Spleen (tissue), 11 donors: ENCODE measurements around the gene PRSS38. TPM values are rescaled to one million over a fixed set of nuclear protein-coding genes. Genes with fewer than 3 reads are reported as not detected.

Experiments used
- DNase-seq: peaks from one replicate; pipeline ENCODE4 v3.0.0-alpha.2; 2020
- H3K27ac ChIP-seq, 8 donors: fragments of 200-600 bp; sonication (generic) in 7 of 8; 1 replicate in 4 of 8; 2 replicates in 4 of 8; pipeline versions ENCODE4 v1.5.0 to v1.8.0; 2016 to 2021; ENCODE audit warnings: inconsistent platforms in 4 of 8, mild to moderate bottlenecking in 4 of 8, moderate library complexity in 1 of 8
- H3K27me3 ChIP-seq, 7 donors: fragments of 200-600 bp; sonication (generic) in 6 of 7; replicated peaks in 1 of 7; 1 replicate in 4 of 7; 2 replicates in 3 of 7; pipeline versions ENCODE4 v1.5.0 to v1.8.0; 2016 to 2021; ENCODE audit warnings: inconsistent platforms in 3 of 7, mild to moderate bottlenecking in 1 of 7
- H3K36me3 ChIP-seq, 6 donors: fragments of 200-600 bp; sonication (generic) in 5 of 6; 1 replicate in 4 of 6; 2 replicates in 2 of 6; pipeline versions ENCODE4 v1.5.0 to v1.8.0; 2016 to 2021; ENCODE audit warnings: inconsistent platforms in 2 of 6
- H3K4me1 ChIP-seq, 6 donors: fragments of 200-600 bp; sonication (generic) in 5 of 6; 1 replicate in 3 of 6; 2 replicates in 3 of 6; pipeline versions ENCODE4 v1.5.0 to v1.8.0; 2016 to 2021; ENCODE audit warnings: inconsistent platforms in 3 of 6
- H3K4me3 ChIP-seq, 8 donors: fragments of 200-600 bp; sonication (generic) in 7 of 8; 1 replicate in 4 of 8; 2 replicates in 4 of 8; pipeline versions ENCODE4 v1.5.0 to v1.8.0; 2016 to 2021; ENCODE audit warnings: inconsistent platforms in 4 of 8, mild to moderate bottlenecking in 4 of 8, moderate library complexity in 2 of 8
- H3K9me3 ChIP-seq, 8 donors: fragments of 200-600 bp; sonication (generic) in 7 of 8; 1 replicate in 4 of 8; 2 replicates in 4 of 8; pipeline versions ENCODE4 v1.5.0 to v1.8.0; 2016 to 2021; ENCODE audit warnings: inconsistent platforms in 4 of 8
- CTCF ChIP-seq, 11 experiments: fragments of 200-600 bp in 7 of 11; fragments of 450-650 bp in 4 of 11; sonication (generic) in 4 of 11; IDR thresholded peaks in 8 of 11; conservative IDR thresholded peaks in 3 of 11; 1 replicate in 7 of 11; 2 replicates in 4 of 11; pipeline versions ENCODE4 v1.4.0 to v1.8.0; 2016 to 2021; ENCODE audit warnings: antibody characterized with exemption in 11 of 11, inconsistent platforms in 4 of 11, mild to moderate bottlenecking in 1 of 11
- POLR2A ChIP-seq, 3 donors: fragments of 450-650 bp; IDR thresholded peaks; one replicate each; pipeline ENCODE4 v1.5.1; 2017; ENCODE audit warnings: antibody characterized with exemption in 3 of 3, mild to moderate bottlenecking in 1 of 3
- POLR2AphosphoS5 ChIP-seq, 3 donors: sonication (generic); formaldehyde crosslinking; IDR thresholded peaks; one replicate each; pipeline ENCODE4 v1.5.1; 2017; ENCODE audit warnings: antibody characterized with exemption in 3 of 3
- WGBS, 5 donors: extraction: QIAGEN DNeasy Blood & Tissue Kit in 3 of 5; methylation state at CpG; one replicate each; pipeline versions ENCODE4 v1.1.5 to v1.1.7; 2013 to 2018; 5-methylcytosine and 5-hydroxymethylcytosine counted together
- intact Hi-C: fragments of 100-400 bp; cut with DNase I; formaldehyde crosslinking; loops from one replicate; pipeline ENCODE4 v1.15.0; 2023; ENCODE audit warnings: low total_unique reads
- polyA plus RNA-seq, 3 donors: library from polyadenylated mRNA; stranded (reverse); fragments of 200-250 nt; gene quantifications; one replicate each; pipeline ENCODE4 v1.2.1, GENCODE V29; 2013
- total RNA-seq, 7 donors: library from RNA; depleted of rRNA in 3 of 7; stranded (reverse); fragments of >200 nt in 3 of 7; fragmentation: NEBNext Ultra II Directional in 4 of 7; extraction: Animal tissue kit (Norgen Biotek cat#: 25700) in 4 of 7; gene quantifications; one replicate each; pipeline versions ENCODE4 v1.1.0 to v1.2.1, GENCODE V29; 2016 to 2021
- donor health status: healthy with polysubstance abuse.
- donor health status: DM: no; HTN: no; CAD: no; lungs with moderate emphysema.
- donor health status: DM: no; HTN: no; CAD: no.
- donor health status: Bipolar disorder and iron deficiency.
- donor health status: healthy.
- donor health status: DM: no; HTN: no; CAD: no.
- donor health status: DM: yes; HTN: yes; CAD: no.

Gene PRSS38
- total and polyA plus RNA-seq, 10 donors = not detected

GRCh38 chr1:227786673-227787512, 28.6 kb upstream of the PRSS38 start:
- intact Hi-C loops = loop anchor here (10.0 kb wide), 1 partner anchor 698 kb away; the partner anchor contains the start of gene RNF187
- Histone ChIP-seq H3K4me3 (peak overlapping the region; percentile 44 to 77 (median 70)), H3K9me3 (no peaks in the 10 kb centered on the region), H3K27me3 (peaks cover 0 to 32% (median 0%) of the 10 kb centered on the region in 7 donors), H3K4me1 (peaks cover 12 to 38% (median 28%) of the 10 kb centered on the region in 6 donors), H3K27ac (peak overlapping the region in 5 of 8 donors; percentile 40 to 72 (median 67)), H3K36me3 (peaks cover 0 to 7% (median 0%) of the 10 kb centered on the region in 6 donors)
- no peak for TF ChIP-seq POLR2A (IDR thresholded peaks at IDR 0.05)
- TF ChIP-seq POLR2AphosphoS5 (IDR thresholded peaks at IDR 0.05) = peak in 1 of 3 donors; percentile 40
- no peak for TF ChIP-seq CTCF (IDR thresholded peaks at IDR 0.05 in 8 of 11, conservative IDR thresholded peaks at IDR 0.05 in 3 of 11)
- DNase-seq = peak; percentile 88
- whole genome bisulfite sequencing, 5 donors = 27 to 48% (median 40%) methylated on average over 27 to 45 of the region's 45 CpGs

- WGBS, 5 donors = 0 to 1% (median 0%) methylated on average over 47 to 60 of the region's 60 CpGs
- H3K4me1 ChIP-seq = peaks cover 12 to 38% (median 28%) of the 10 kb centered on the region in 6 donors
- no peaks in the 10 kb centered on the region for H3K36me3 ChIP-seq
- TF ChIP-seq POLR2AphosphoS5 (IDR thresholded peaks at IDR 0.05) (peak; percentile 77 to 88 (median 85)), CTCF (IDR thresholded peaks at IDR 0.05 in 8 of 11, conservative IDR thresholded peaks at IDR 0.05 in 3 of 11) (no peak), POLR2A (IDR thresholded peaks at IDR 0.05) (no peak)
- H3K27me3 ChIP-seq = peaks cover 0 to 32% (median 0%) of the 10 kb centered on the region in 7 donors
- H3K4me3 ChIP-seq = peak overlapping the region; percentile 44 to 77 (median 70)
- peak overlapping the region in 6 of 8 donors; percentile 10 to 72 (median 66) for H3K27ac ChIP-seq
- H3K9me3 ChIP-seq = no peaks in the 10 kb centered on the region
- peak; percentile 98 for DNase-seq
- intact Hi-C loops = loop anchor here (10.0 kb wide), 1 partner anchor 697 kb away; the partner anchor contains the start of gene RNF187
These were observed 27.8 kb upstream of the PRSS38 start for GRCh38 chr1:227787513-227788270.

GRCh38 chr1:227788271-227789083, 27.0 kb upstream of the PRSS38 start:
- H3K4me1 ChIP-seq = peaks cover 12 to 38% (median 28%) of the 10 kb centered on the region in 6 donors
- 2 to 3% (median 2%) methylated on average over 56 to 68 of the region's 68 CpGs for WGBS, 5 donors
- H3K9me3 ChIP-seq = no peaks in the 10 kb centered on the region
- DNase-seq = peak; percentile 96
- peak overlapping the region in 6 of 8 donors; percentile 20 to 72 (median 66) for H3K27ac ChIP-seq
- intact Hi-C loops = loop anchor here (10.0 kb wide), 1 partner anchor 696 kb away; the partner anchor contains the start of gene RNF187
- TF ChIP-seq CTCF (IDR thresholded peaks at IDR 0.05 in 8 of 11, conservative IDR thresholded peaks at IDR 0.05 in 3 of 11) (peak in 1 of 11 experiments; percentile 13), POLR2A (IDR thresholded peaks at IDR 0.05) (peak in 1 of 3 donors; percentile 20), POLR2AphosphoS5 (IDR thresholded peaks at IDR 0.05) (peak; percentile 4 to 42 (median 27))
- H3K36me3 ChIP-seq = no peaks in the 10 kb centered on the region
- H3K4me3 ChIP-seq = peak overlapping the region; percentile 44 to 77 (median 70)
- H3K27me3 ChIP-seq = peaks cover 0 to 32% (median 0%) of the 10 kb centered on the region in 7 donors
